Measurements from ENCODE around the gene DBP.

DBP gene

GRCh38 chr19:48603850-48604249 is 33.3 kb downstream of the DBP start:
- Histone ChIP-seq H3K27ac (ENCODE audit: low read depth, low read length) (no peak overlapping the region), H3K27me3 (ENCODE audit: low read length) (no peaks in the 10 kb centered on the region), H3K79me2 (ENCODE audit: insufficient read depth, low read length) (no peaks in the 10 kb centered on the region), H3K9me3 (ENCODE audit: insufficient read depth, low read length) (no peaks in the 10 kb centered on the region), H2AFZ (ENCODE audit: low read depth, low read length, severe bottlenecking) (no peak overlapping the region), H4K20me1 (ENCODE audit: low read depth, low read length) (no peaks in the 10 kb centered on the region), H3K4me3 (ENCODE audit: insufficient read depth, low read length, poor library complexity, severe bottlenecking) (no peak overlapping the region), H3K36me3 (ENCODE audit: low read length) (no peaks in the 10 kb centered on the region), H3K4me2 (ENCODE audit: low read depth, low read length, poor library complexity, severe bottlenecking) (no peak overlapping the region), H3F3A (ENCODE audit: insufficient read depth) (no peaks in the 10 kb centered on the region), H3K9me2 (replicated peaks; ENCODE audit: insufficient read depth, low read length) (no peaks in the 10 kb centered on the region), H3K9ac (ENCODE audit: low read length) (no peak overlapping the region)
- no peak for TF ChIP-seq CTCF (IDR thresholded peaks at IDR 0.05; ENCODE audit: insufficient read depth, low read length, poor library complexity, severe bottlenecking)
- no peak for TF ChIP-seq EZH2phosphoT487 (conservative IDR thresholded peaks at IDR 0.05; ENCODE audit: low read length)

DNA sequence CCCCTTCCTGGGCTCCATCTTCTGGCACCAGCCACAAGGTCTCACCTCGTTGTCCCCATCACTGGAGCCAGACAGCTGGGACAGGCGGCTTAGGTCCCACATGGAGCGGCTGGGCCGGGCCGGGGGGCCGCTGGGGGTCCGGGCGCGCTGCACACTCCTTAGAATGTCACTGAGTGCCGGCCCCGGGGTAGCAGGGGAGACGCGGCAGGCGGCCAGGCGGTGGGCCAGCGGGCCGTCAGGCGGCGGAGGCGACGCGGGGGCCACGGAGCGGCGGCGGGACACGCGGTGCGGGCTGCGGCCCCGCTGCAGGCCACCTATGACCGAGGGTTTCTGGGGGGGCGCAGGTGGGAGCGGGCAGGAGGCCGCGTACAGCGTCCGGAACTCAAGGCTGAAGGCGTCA is 33.7 kb downstream of the DBP start:
- Histone ChIP-seq H3K36me3 (ENCODE audit: low read length) (no peaks in the 10 kb centered on the region), H3K27me3 (ENCODE audit: low read length) (no peaks in the 10 kb centered on the region), H3K9me3 (ENCODE audit: insufficient read depth, low read length) (no peaks in the 10 kb centered on the region), H3K27ac (ENCODE audit: low read depth, low read length) (no peak overlapping the region), H3K9me2 (replicated peaks; ENCODE audit: insufficient read depth, low read length) (no peaks in the 10 kb centered on the region), H4K20me1 (ENCODE audit: low read depth, low read length) (no peaks in the 10 kb centered on the region), H2AFZ (ENCODE audit: low read depth, low read length, severe bottlenecking) (no peak overlapping the region), H3F3A (ENCODE audit: insufficient read depth) (no peaks in the 10 kb centered on the region), H3K4me2 (ENCODE audit: low read depth, low read length, poor library complexity, severe bottlenecking) (no peak overlapping the region), H3K9ac (ENCODE audit: low read length) (no peak overlapping the region), H3K79me2 (ENCODE audit: insufficient read depth, low read length) (no peaks in the 10 kb centered on the region), H3K4me3 (ENCODE audit: insufficient read depth, low read length, poor library complexity, severe bottlenecking) (no peak overlapping the region)
- no peak for TF ChIP-seq EZH2phosphoT487 (conservative IDR thresholded peaks at IDR 0.05; ENCODE audit: low read length)

DNA sequence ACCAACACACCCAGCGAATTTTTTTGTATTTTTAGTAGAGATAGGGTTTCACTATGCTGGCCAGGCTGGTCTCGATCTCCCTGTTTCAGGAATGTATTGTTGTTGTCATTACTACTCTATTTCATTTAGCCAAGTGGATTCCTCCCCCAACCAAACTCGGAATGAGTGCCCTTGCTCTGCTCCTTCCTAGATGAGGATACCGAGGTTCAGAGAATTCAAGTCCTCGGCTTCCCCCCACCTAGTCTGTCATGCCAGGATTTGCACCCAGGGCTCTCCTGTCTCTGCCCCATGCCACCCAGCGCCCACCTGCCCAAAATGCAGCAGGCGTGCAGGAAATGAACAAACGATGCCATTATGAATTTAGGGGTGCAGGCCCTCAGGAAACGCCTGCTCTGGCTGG is 34.2 kb downstream of the DBP start:
- H3K27me3 ChIP-seq (ENCODE audit: low read length) = no peaks in the 10 kb centered on the region
- H2AFZ ChIP-seq (ENCODE audit: low read depth, low read length, severe bottlenecking) = no peak overlapping the region

More for the DNA sequence above, 34.2 kb downstream of the DBP start:
- no peak overlapping the region for H3K4me2 ChIP-seq (ENCODE audit: low read depth, low read length, poor library complexity, severe bottlenecking)
- H3K79me2 ChIP-seq (ENCODE audit: insufficient read depth, low read length) = no peaks in the 10 kb centered on the region
- H3K9ac ChIP-seq (ENCODE audit: low read length) = no peak overlapping the region
- no peaks in the 10 kb centered on the region for H3F3A ChIP-seq (ENCODE audit: insufficient read depth)
- no peak overlapping the region for H3K27ac ChIP-seq (ENCODE audit: low read depth, low read length)
- no peaks in the 10 kb centered on the region for H3K9me3 ChIP-seq (ENCODE audit: insufficient read depth, low read length)
- no peak overlapping the region for H3K4me3 ChIP-seq (ENCODE audit: insufficient read depth, low read length, poor library complexity, severe bottlenecking)
- no peaks in the 10 kb centered on the region for H3K9me2 ChIP-seq (replicated peaks; ENCODE audit: insufficient read depth, low read length)
- no peaks in the 10 kb centered on the region for H4K20me1 ChIP-seq (ENCODE audit: low read depth, low read length)
- TF ChIP-seq CTCF (IDR thresholded peaks at IDR 0.05; ENCODE audit: insufficient read depth, low read length, poor library complexity, severe bottlenecking) = no peak
- no peak for TF ChIP-seq EZH2phosphoT487 (conservative IDR thresholded peaks at IDR 0.05; ENCODE audit: low read length)
- H3K36me3 ChIP-seq (ENCODE audit: low read length) = no peaks in the 10 kb centered on the region
